Umbilical cord (tissue), 2 donors: ENCODE results near the gene SEL1L. TPM values are rescaled to one million over a fixed set of nuclear protein-coding genes. Genes with fewer than 3 reads are reported as not detected.
"Not testable (repeated sequence)": the region's sequence is repeated elsewhere in the genome, so short reads cannot be mapped to it uniquely, and the experiment has no call there.

Experiments
- DNase-seq: peaks from one replicate; pipeline ENCODE4 v3.0.0-alpha.2; 2015; ENCODE audit warnings: low spot score
- total RNA-seq: library from RNA; depleted of rRNA; stranded (reverse); fragments of >200 nt; gene quantifications from one replicate; pipeline ENCODE4 v1.2.3, GENCODE V29; 2014; ENCODE audit warnings: low replicate concordance; ENCODE audit not compliant: insufficient read depth

Gene SEL1L
- 67.4 TPM for total RNA-seq

DNA sequence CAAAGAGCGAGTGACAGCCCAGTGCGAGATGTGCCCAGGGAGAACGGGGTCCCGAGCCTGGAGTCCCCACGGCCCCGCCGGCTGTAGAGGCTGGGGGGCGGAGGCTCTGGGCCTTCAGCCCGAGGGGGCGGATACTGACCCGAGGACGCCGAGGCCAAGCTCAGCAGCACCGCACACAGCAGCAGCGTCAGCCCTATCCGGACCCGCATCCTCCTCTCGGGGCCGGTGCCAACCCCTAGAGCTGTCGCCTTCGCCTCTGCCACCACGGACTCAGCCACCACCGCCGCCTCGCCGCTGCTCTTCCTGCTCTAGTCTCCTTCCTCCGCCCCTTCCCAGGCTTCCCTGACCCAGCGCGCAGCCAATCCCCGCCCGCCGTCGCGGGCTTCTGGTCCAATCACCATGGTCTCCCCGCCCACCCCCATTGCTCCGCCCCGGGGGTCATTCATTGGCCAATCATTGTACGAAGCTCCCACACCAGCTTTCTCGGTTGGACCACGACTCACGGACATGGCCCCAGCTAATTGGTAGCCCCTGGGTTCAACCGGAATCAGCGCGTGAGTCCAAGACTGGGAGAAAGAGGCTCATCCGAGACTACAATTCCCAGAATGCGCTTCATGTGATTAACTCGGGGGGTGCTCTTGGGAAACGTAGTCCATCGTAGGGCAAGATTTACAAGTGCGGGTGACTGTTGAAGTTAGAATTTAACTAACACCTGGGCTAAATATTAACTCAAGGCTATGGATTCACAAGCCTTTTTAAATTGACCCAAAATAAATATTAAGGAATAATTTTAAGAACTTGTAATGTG, at the start of gene SEL1L:
Gene SEL1L, minus strand, starts transcription at position 318 of the 808 bp plus-strand sequence. Its CDS starts 109 bp downstream, at position 209.
- DNase-seq = peak; percentile 100

DNA sequence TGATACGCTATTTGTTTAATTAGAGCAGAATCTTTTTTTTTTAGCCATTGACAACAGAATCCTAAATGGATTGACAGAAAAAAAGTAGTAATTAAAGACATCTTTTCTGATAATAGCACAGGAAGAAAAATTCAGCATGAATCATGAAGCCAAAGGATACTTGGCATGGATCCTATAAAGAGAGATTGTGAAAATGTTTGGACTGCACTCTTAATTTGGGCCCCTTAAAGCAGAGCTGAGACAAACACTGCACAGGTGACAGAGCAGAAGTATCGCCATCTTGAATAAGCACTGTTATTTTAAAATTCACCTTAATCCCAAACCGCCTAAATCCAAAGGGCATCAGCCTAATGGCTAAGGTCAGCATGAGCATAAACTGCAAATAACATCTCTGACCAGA, 48.8 kb upstream of the SEL1L start:
- DNase-seq = no peak

DNA sequence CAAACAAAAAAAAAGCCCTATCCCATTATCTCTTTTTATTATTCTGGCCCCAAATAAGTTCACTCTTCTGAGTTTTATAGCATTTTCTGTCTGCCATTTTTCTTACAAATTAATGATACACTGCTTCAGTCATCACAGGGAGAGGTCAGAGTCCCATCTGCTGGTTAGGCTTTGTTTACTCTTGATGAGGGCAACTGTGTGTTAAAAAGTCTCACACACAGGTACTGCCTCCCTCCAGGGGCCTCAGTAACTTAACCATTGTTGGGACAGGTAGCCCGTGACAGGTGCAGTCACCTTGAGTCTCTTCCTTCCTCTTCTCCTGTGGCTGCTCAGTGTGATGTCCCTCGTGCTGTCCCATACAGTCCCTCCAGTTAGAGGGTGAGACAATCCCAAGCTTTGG, 45.5 kb upstream of the SEL1L start:
- no peak for DNase-seq

DNA sequence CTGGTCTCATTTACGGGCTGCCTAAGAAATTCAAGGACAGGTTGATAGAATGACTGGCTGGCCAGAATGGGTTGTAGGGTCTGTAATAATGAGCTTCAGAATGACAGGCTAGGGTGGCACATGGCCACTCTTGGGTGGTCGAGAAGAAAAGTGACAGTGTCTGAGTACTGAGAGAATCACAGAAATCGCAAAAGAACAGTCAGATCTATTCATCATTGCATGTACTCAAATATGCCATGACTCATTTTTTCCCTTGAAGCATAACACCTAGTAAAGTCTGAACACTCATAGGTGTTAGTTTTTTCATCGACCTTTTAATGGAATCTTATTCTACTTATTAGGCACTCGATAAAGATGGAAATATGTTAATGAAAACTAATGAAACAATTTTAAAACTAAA, 37.8 kb upstream of the SEL1L start:
- DNase-seq = no peak

DNA sequence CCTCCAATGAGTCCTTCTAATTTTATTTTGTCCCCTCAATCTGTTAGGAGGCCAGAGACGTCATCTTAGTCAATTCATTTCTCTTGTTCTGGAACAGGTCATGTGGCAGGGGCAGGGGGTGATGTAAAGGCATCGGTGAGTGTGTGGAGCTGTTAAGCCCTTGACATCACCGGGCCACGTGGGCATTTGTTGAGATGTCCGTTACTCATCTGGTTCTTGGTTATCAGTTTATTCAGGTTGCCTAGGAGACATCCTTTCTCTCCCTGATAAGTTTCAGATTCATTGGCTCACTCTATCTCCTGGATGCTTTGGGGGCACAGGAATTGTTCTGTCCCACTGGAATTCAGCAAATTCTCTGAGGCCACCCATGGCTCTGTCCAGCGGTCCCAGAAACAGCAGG, 33.6 kb upstream of the SEL1L start:
- DNase-seq = no peak

DNA sequence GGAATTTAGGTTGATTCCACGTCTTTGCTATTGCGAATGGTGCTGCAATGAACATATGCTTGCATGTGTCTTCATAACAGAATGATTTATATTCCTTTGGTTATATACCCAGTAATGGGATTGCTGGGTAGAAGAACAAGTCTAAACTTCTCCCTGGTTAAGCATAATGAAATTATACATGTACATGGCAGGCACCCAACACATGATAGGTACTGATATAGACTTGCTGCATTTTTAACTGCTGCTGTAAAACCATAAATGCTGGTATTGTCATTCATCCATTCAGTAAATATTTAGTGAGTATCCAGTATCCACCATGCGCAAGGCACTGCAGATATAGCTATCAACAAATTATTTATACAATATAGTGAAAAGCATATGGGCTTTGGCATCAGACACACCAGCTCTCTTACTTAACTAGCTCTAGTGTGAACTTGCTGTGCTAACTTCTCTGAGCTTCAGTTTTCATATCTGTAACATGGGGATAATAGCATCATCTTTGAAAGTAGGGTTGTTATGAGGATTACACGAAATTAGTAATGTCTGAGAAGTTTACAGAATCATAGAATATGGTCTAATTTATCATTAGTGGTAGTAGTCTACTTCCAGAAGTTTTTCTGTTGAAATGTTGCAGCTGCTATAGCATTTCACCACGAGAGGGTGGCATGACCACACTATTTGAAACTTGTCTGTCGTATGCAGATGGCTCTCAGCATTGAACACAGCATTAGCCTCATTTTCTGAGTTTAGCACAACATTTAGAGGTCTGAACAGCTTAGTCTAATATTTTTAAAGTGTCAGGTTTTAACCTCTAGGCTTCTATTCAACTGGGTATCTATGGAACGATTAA, 32.0 kb upstream of the SEL1L start:
- peak; percentile 71 for DNase-seq

DNA sequence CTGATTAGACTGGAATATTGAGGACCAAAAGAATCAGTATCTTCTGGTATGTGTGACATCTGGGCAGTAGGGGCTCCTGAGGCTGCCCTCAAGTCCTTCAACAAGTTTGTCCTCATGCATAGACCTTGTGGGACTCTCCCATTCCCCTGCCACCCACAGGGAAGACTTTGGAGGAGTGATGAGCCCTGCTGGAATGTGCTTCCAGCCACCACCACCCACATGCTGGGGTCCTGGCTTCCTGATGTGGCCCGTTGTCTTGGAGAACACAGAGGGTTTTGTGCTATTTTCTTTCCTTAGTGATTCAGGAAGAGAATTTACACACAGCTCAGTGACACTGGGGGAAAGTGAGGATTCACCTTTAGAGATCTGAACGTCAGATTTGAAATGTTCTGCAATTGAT, 29.2 kb upstream of the SEL1L start:
- no peak for DNase-seq

DNA sequence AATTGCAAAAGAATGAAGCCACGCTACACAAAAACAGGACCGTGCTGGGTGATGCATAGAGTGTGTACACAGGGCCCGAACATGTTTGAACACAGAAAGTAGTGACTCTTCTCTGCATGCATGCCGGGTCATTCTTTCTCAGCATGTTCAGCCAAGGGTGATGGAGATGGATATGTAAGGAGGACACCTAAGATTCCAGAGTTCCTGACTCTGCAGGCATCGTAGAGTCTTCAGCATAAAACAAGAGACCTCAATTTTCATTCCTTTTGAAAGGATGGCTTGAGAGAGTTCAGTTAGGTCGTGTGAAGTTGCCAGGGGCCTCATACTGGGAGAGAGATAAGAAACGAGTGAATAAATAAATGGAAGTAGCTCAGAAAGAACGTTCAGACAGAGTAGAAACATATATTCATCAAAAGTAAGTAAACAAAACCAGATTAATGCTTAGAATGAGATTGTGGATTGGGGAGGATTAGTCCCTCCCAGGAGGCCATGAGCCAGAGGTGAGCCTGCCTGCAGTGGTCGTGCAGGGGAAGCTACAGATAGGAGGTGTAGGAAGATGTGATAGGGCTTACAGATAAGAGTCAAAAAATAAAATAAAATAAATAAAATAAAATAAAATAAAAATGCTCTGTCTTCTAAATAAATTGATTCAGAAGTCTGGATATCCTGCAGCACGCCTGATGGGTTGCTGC, 27.6 kb upstream of the SEL1L start:
- DNase-seq = peak; percentile 18

DNA sequence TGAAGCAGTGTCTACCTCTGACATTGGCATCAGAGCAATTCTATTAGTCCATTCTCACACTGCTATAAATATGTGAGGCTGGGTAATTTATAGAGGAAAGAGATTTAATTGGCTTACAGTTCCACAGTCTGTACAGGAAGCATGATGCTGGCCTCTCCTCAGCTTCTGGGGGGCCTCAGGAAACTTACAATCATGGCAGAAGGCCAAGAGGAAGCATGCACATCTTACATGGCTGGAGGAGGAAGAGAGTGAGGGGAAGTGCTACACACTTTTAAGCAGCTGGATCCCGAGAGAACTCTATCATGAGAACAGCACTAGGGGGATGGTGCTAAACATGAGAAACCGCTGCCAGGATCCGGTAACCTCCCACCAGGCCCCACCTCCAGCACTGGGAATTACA, 25.7 kb upstream of the SEL1L start:
- DNase-seq = no peak

DNA sequence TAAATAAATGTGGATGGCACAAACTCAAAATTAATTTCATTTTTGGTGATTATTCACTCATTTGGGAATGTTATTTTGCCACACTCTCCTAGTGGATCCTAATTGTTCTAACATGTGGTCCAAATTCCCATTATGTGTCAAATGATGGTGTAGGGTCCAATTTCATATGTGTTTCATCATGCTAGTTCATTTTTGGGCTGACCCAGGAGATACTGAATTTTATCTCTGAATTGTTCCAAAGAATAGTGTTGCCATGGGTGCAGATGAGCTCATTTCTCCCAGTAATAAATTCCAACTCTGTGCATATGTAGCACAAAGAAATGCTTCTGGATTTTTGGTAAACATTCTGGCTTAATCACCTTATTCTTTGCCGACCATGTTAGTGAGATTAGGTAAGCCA, 23.5 kb upstream of the SEL1L start:
- no peak for DNase-seq

DNA sequence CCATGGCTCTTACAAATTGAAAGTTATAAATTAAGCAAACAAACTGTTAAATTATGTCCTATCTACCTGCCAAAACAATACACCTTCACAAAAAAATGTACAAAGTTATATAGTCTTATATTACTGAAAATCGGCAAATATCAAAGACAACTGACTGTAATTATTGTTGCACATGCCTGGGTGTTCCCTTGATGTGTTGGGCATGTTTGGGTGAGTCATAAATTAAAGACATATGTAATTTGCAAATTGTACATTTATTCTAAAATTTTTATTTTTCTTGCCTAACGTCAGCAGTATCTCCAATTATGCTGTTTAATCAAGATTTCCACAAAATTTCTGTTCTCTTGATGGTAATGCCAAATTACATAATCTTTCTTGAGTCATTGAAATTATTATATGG, 22.0 kb upstream of the SEL1L start:
- no peak for DNase-seq

DNA sequence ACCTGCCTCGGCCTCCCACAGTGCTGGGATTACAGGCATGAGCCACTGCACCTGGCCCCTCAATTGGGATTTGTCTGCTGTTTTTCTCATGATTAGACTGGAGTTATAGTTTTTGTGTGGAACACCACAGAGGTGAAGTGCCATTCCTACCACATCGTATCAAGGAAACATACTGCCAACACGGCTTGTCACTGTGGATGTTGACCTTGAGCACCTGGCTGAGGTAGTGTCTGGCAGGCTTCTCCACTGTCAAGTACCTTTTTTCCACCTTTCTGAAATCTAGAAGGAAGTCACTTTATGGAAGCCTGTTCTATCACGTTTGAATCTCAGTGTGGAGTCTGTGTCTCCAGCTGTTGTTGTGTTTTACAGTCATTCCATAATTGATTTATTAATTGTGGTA, 21.4 kb upstream of the SEL1L start:
- no peak for DNase-seq

DNA sequence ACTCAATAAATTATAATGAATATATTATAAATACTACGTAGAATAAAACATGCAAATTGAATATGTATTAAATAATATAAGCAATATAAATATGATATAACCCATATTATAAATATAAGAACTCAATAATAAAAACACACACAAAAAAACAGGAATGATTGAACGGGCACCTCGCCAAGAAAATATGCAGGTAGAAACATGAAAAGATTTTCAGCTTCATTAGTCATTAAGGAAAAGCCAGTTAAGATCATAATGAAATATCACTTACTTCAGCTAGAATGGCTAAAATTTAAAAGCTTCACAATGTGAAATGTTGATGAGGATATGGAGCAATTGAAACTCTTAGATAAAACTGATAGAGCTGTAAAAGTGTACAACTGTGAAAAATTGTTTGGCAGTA, 17.8 kb upstream of the SEL1L start:
- DNase-seq = no peak

DNA sequence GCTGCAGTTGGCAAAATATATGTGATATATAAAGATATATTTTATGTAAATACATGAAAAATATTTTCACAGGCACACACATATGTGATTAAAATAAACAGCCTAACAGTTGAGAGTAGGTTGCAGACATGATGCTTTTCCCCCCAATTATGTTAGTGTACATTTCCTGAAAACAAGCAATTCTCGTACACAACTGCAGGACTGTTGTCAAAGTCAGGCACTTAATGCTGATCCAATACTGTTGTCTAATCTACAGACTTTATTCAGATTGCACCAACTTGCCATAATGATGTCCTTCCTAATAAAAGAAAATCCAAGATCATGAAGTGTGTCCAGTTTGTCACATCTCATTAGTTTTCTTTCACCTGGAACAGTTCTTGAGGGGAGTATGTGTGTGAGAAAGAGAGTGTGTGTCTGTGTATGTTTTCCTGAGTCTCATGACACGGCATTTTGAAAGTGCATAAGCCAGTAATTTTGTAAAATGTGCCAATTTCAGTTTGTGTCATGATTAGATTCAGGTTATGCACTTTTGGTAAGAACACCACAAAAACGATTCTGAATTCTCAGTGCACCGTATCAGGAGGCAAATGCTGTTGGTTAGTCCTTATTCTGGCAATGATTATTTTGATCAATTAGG, 16.5 kb upstream of the SEL1L start:
- no peak for DNase-seq

DNA sequence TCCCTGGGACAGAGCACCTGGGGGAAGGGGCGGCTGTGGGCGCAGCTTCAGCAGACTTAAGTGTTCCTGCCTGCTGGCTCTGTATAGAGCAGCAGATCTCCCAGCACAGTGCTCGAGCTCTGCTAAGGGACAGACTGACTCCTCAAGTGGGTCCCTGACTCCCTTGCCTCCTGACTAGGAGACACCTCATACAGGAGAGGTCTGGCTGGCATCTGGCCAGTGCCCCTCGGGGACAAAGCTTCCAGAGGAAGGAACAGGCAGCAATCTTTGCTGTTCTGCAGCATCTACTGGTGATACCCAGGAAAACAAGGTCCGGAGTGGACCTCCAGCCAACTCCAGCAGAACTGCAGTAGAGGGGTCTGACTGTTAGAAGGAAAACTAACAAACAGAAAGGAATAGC, 7.6 kb upstream of the SEL1L start:
- not testable (repeated sequence) for DNase-seq

DNA sequence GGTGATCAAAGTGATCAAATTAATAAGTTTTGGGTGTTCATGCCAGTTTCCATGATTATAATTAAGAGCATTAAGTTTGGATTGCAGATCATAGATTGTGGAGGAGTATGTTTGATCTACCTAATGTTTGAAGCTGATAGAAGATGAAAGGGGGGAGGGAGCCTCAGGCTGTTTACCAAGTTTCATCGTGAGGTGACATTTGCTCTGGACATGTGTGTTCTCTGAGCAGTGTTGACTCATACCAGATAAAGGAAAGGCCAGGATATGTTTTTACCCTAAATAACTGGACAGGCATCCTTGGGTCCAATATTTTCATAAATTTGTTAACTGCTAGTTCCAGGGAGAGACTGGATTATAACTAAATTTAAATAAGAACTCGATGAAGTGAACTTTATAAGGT, 3.5 kb upstream of the SEL1L start:
- no peak for DNase-seq

DNA sequence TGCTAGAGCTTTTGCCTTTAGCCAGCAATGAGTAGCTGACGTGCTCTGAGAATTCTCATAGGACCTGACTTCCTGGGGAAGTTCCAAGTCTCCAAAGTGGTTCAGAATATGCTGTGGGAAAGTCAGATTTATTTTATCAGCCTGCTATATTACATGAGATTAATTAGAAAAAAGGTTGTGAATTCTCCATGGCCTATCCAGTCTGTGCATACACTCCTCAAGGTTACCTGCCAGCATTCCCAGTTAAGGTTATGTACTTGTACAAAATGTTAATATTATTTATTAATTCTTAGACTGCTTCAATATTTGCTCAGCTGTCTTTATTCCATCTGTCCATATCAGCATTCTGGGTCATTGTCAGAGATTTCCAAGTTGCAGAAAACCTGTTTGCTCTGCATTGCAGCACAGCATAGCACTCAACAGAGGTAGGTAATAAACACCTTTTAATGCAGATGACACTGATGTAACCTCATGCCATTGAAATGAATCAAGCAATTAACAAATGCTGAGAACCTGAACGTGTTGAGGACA, 2.7 kb upstream of the SEL1L start:
- no peak for DNase-seq

DNA sequence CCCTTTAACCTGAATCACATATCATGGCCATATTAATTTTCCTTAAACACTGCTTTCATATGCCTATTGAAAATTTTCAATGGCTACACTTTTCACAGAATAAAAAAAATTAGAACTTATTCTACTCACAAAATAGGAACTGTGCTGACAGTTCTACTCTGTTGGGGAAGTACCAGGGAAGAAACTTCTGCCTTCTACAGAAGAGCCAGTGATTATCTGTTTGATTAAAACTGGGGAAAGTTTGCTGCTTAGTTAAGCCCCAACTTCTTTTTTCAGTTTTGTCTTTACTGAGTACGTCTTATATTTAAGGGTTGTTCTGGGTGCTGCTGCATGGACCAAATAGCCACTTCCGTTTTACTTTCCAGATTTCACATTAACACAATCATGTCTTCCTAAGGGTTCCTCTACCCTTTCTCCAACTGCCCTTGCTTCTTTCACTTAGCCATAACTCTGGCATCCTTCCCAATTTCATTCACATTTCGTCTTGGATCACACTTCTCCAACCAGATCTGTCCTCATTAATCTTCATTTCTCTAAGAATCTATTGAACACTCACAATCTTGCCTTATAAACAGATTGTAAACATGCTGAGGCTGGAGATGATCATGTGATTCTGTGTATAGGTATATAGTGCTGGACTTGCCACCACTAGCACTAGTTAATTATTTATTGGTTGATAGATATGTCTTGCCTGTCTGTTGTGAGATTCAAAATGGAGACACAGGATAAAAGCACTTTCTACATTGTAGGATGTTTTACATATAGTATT, 1.9 kb upstream of the SEL1L start:
- no peak for DNase-seq

DNA sequence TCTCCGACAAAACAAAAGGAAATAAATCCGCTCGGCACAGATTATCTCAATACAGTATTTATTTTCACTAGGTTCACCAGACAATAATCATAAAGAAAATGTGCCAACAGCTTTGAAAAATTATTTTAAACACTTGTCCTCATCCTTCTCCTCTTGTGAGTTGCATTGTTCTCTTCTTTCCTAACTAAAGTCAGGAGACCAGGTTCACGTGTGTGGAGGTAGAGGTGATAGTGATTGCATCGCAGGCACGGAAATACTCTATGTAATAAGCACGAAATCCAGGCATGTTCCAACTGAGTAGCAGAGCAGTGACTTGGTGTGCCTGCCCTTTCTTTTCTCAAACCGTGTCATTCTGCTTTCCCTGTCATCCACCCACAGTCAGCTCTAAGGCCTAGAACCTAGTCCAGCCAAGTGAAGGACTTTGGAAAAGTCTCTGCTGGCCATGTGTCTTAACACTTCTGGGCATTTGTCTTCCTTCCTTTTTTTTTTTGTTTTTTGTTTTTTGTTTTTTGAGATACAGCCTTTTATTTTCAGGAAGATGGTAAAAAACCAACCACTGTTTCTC, 939 bp upstream of the SEL1L start:
- DNase-seq = no peak

DNA sequence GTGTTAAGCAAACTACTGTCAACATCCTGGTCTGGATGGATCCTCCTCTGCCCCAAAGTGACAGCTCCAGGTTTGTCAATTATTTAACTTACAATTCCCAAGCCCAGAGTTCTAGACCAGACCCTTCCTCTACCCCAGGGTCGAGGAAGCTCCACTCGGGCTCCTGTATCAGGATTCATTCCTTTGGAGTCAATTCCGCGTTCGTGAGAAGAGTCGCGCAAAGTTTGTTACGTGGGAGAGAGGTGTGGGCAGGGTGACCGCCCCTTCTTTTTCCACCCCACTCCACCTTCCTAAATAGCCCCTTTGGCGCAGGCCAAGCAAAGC, 479 bp downstream of the SEL1L start:
- no peak for DNase-seq

DNA sequence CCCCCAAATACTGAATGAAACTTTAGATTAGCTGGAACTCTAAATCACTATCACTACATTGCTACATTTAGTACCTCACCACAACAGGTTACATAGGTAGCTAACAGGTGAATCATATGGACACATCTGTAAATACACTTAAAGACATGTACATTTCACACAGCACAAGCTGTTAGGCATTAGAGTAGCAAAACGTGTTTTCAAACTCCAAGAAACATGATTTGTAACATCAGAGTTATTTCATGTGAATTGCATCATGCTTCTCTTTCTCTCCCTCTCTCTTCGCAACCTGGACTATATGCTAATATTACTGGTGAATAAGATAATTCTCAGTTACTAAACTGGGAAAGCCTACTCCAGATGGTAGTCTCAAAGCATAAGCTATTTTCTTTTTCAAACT, 4.3 kb downstream of the SEL1L start:
- DNase-seq = no peak
